GM23338 (cell line): ENCODE data around the gene VMP1. TPM values are rescaled to one million over a fixed set of nuclear protein-coding genes. Genes with fewer than 3 reads are reported as not detected.

Experiments
- ATAC-seq: fragments of 200-7000 bp; cut with Tn5 transposase; 3 replicates; pipeline ENCODE4 v1.9.1; 2020
- DNase-seq: peaks from one replicate; pipeline ENCODE4 v3.0.0-alpha.2; 2015; ENCODE audit warnings: low spot score
- H2AFZ ChIP-seq: fragments of 200-600 bp; sonication (generic); 2 replicates; pipeline ENCODE4 v1.8.0; 2016; ENCODE audit warnings: antibody characterized with exemption, mild to moderate bottlenecking, moderate library complexity
- H3F3A ChIP-seq: fragments of 200-600 bp; sonication (generic); replicated peaks from 2 replicates; pipeline ENCODE4 v1.8.0; 2017; ENCODE audit warnings: antibody characterized with exemption, mixed run types, low read depth
- H3K27ac ChIP-seq: fragments of 200-600 bp; sonication (generic); 2 replicates; pipeline ENCODE4 v1.6.1; 2016; ENCODE audit warnings: low read depth
- H3K27me3 ChIP-seq: fragments of 200-600 bp; sonication (generic); 2 replicates; pipeline ENCODE4 v1.8.0; 2016; ENCODE audit warnings: mild to moderate bottlenecking, mixed run types, moderate library complexity; ENCODE audit not compliant: insufficient read depth
- H3K36me3 ChIP-seq: fragments of 200-600 bp; sonication (generic); 2 replicates; pipeline ENCODE4 v1.8.0; 2016; ENCODE audit warnings: mild to moderate bottlenecking; ENCODE audit not compliant: insufficient read depth
- H3K4me1 ChIP-seq: fragments of 200-600 bp; sonication (generic); 2 replicates; pipeline ENCODE4 v1.8.0; 2016; ENCODE audit warnings: mild to moderate bottlenecking, moderate library complexity; ENCODE audit not compliant: insufficient read depth
- H3K4me2 ChIP-seq: fragments of 200-600 bp; sonication (generic); 2 replicates; pipeline ENCODE4 v1.7.1; 2017; ENCODE audit warnings: mixed run types
- H3K4me3 ChIP-seq: fragments of 200-600 bp; sonication (generic); 2 replicates; pipeline ENCODE4 v1.6.1; 2016; ENCODE audit warnings: mixed run types
- H3K79me2 ChIP-seq: fragments of 200-600 bp; sonication (generic); replicated peaks from 2 replicates; pipeline ENCODE4 v1.8.0; 2017; ENCODE audit warnings: mild to moderate bottlenecking; ENCODE audit not compliant: insufficient read depth
- H3K9me2 ChIP-seq: fragments of 200-600 bp; sonication (generic); 2 replicates; pipeline ENCODE4 v1.8.0; 2017; ENCODE audit not compliant: insufficient read depth
- H4K20me1 ChIP-seq: fragments of 200-600 bp; sonication (generic); replicated peaks from 2 replicates; pipeline ENCODE4 v1.8.0; 2017; ENCODE audit warnings: mild to moderate bottlenecking; ENCODE audit not compliant: insufficient read depth
- H3K27ac Mint-ChIP-seq: 2 replicates; pipeline ENCODE4 v1.8.0; 2020; ENCODE audit warnings: inconsistent platforms, mild to moderate bottlenecking, moderate library complexity, mixed read lengths
- H3K27me3 Mint-ChIP-seq: 3 replicates; pipeline ENCODE4 v1.8.0; 2022; ENCODE audit warnings: low read depth, mild to moderate bottlenecking, moderate library complexity, mixed read lengths, inconsistent platforms; ENCODE audit not compliant: insufficient read depth, poor library complexity
- H3K36me3 Mint-ChIP-seq: 3 replicates; pipeline ENCODE4 v1.8.0; 2021; ENCODE audit warnings: low read depth, mild to moderate bottlenecking, inconsistent platforms, moderate library complexity, mixed read lengths
- H3K4me1 Mint-ChIP-seq: 3 replicates; pipeline ENCODE4 v1.8.0; 2020; ENCODE audit warnings: mild to moderate bottlenecking, inconsistent platforms, mixed read lengths
- H3K4me3 Mint-ChIP-seq: 3 replicates; pipeline ENCODE4 v1.8.0; 2021; ENCODE audit warnings: moderate library complexity, mild to moderate bottlenecking, inconsistent platforms, mixed read lengths
- H3K9me3 Mint-ChIP-seq: 3 replicates; pipeline ENCODE4 v1.8.0; 2020; ENCODE audit warnings: moderate library complexity, mild to moderate bottlenecking, inconsistent platforms, mixed read lengths
- CREB1 ChIP-seq: fragments of 250-450 bp; sonication (Bioruptor Pico); IDR thresholded peaks from 2 replicates; pipeline ENCODE4 v1.5.0; 2020; ENCODE audit warnings: low read depth, mild to moderate bottlenecking, moderate library complexity
- ETS1 ChIP-seq: IDR thresholded peaks from 2 replicates; pipeline ENCODE4 v1.6.1; 2016; ENCODE audit warnings: antibody characterized with exemption
- EZH2 ChIP-seq: fragments of 200-600 bp; sonication (generic); IDR thresholded peaks from one replicate; pipeline ENCODE4 v1.8.0; 2017; ENCODE audit warnings: antibody characterized with exemption, mild to moderate bottlenecking, low read depth; ENCODE audit not compliant: unreplicated experiment
- EZH2phosphoT487 ChIP-seq: fragments of 200-600 bp; sonication (generic); IDR thresholded peaks from one replicate; pipeline ENCODE4 v1.8.1; 2018; ENCODE audit warnings: antibody characterized with exemption; ENCODE audit not compliant: unreplicated experiment
- JUNB ChIP-seq: IDR thresholded peaks from one replicate; pipeline ENCODE4 v1.6.1; 2016; ENCODE audit warnings: antibody characterized with exemption; ENCODE audit not compliant: unreplicated experiment
- POLR2AphosphoS5 ChIP-seq: IDR thresholded peaks from 2 replicates; pipeline ENCODE4 v1.6.1; 2016; ENCODE audit warnings: antibody characterized with exemption, low read depth
- STAT1 ChIP-seq: IDR thresholded peaks from one replicate; pipeline ENCODE4 v1.6.1; 2016; ENCODE audit warnings: antibody characterized with exemption; ENCODE audit not compliant: unreplicated experiment
- ZNF114 ChIP-seq: fragments of 250-450 bp; sonication (Bioruptor Pico); IDR thresholded peaks from 2 replicates; pipeline ENCODE4 v1.5.0; 2020; ENCODE audit warnings: mild to moderate bottlenecking, moderate library complexity
- ZNF462 ChIP-seq: fragments of 250-450 bp; sonication (Bioruptor Pico); IDR thresholded peaks from 2 replicates; pipeline ENCODE4 v1.5.0; 2020; ENCODE audit warnings: mild to moderate bottlenecking, moderate library complexity
- polyA plus RNA-seq: library from polyadenylated mRNA; unstranded; fragments of >200 nt; fragmentation: Nextera tagmentation; extraction: Ambion mirVana; gene quantifications from 2 replicates; pipeline ENCODE4 v1.2.1, GENCODE V29; 2016
- total RNA-seq: library from RNA; depleted of rRNA; stranded (reverse); fragments of >200 nt; shearing (Covaris generic); gene quantifications from 2 replicates; pipeline ENCODE4 v1.2.3, GENCODE V29; 2014

VMP1 gene
- total and polyA plus RNA-seq, 2 experiments from 2014 or later = 70.1 to 112 TPM

GRCh38 chr17:59765038-59765437, 57.6 kb downstream of the VMP1 start (continued):
- TF ChIP-seq JUNB = no peak
- no peak for TF ChIP-seq CREB1 (CRISPR knock-in tag)
- TF ChIP-seq ZNF114 (CRISPR knock-in tag) = no peak
- no peak for TF ChIP-seq ZNF462 (CRISPR knock-in tag)
- no peak for TF ChIP-seq POLR2AphosphoS5
- no peak for TF ChIP-seq EZH2phosphoT487
- TF ChIP-seq EZH2 = no peak
- no peak for TF ChIP-seq STAT1

GRCh38 chr17:59766491-59766890, 59.0 kb downstream of the VMP1 start:
- H3K27ac Mint-ChIP-seq = no peak overlapping the region
- H3K27me3 Mint-ChIP-seq = no peaks in the 10 kb centered on the region
- Histone ChIP-seq H3K36me3 (no peaks in the 10 kb centered on the region), H3K27me3 (no peaks in the 10 kb centered on the region), H4K20me1 (no peaks in the 10 kb centered on the region), H3F3A (no peaks in the 10 kb centered on the region), H3K27ac (no peak overlapping the region), H3K4me3 (no peak overlapping the region), H3K4me2 (no peak overlapping the region), H3K79me2 (no peaks in the 10 kb centered on the region), H3K4me1 (peaks cover 6% of the 10 kb centered on the region; the same call in 1 of the 2 replicates), H2AFZ (no peak overlapping the region), H3K9me2 (no peaks in the 10 kb centered on the region)
- DNase-seq = no peak
- H3K9me3 Mint-ChIP-seq = no peaks in the 10 kb centered on the region
- ATAC-seq = no peak
- no peak overlapping the region for H3K4me3 Mint-ChIP-seq
- peaks cover 9% of the 10 kb centered on the region for H3K4me1 Mint-ChIP-seq
- peaks cover 10% of the 10 kb centered on the region; the same call in 2 of the 3 replicates for H3K36me3 Mint-ChIP-seq
- TF ChIP-seq ZNF114 (CRISPR knock-in tag) (no peak), ZNF462 (CRISPR knock-in tag) (no peak), CREB1 (CRISPR knock-in tag) (no peak), ETS1 (no peak), STAT1 (no peak), POLR2AphosphoS5 (no peak)
